K562 (cell line): ENCODE results near the gene RSRC1. TPM values are rescaled to one million over a fixed set of nuclear protein-coding genes. Genes with fewer than 3 reads are reported as not detected.

Source experiments
- ADNP ChIP-seq: fragments of 200-800 bp; sonication (Bioruptor generic); IDR thresholded peaks from 2 replicates; pipeline ENCODE4 v1.6.1; 2016; ENCODE audit warnings: missing genetic modification characterization, missing compliant biosample characterization
- CREB3 ChIP-seq: fragments of 450-650 bp; conservative IDR thresholded peaks from 2 replicates; pipeline ENCODE4 v1.6.1; 2016; ENCODE audit warnings: missing genetic modification characterization, low read depth, mild to moderate bottlenecking, missing compliant biosample characterization, moderate library complexity
- E2F8 ChIP-seq: fragments of 450-650 bp; IDR thresholded peaks from 2 replicates; pipeline ENCODE4 v1.7.1; 2018; ENCODE audit warnings: mild to moderate bottlenecking, low read depth; ENCODE audit not compliant: partially characterized antibody
- GTF2A2 ChIP-seq: IDR thresholded peaks from 2 replicates; pipeline ENCODE4 v1.6.1; 2016; ENCODE audit warnings: mild to moderate bottlenecking, missing genetic modification characterization, missing compliant biosample characterization
- HEY1 ChIP-seq: fragments of 250-450 bp; sonication (Bioruptor Pico); IDR thresholded peaks from 2 replicates; pipeline ENCODE4 v1.5.0; 2020; ENCODE audit warnings: mild to moderate bottlenecking, moderate library complexity, borderline replicate concordance
- PCBP2 ChIP-seq: fragments of 200-400 bp; formaldehyde crosslinking; IDR thresholded peaks from 2 replicates; pipeline ENCODE4 v1.6.1; 2018; ENCODE audit warnings: low read length, low read depth, mild to moderate bottlenecking, moderate library complexity; ENCODE audit not compliant: poor library complexity, severe bottlenecking
- REST ChIP-seq, 2 experiments: fragments of 450-650 bp; formaldehyde crosslinking in 1 of 2; IDR thresholded peaks; 2 replicates each; pipeline versions ENCODE4 v1.4.0 to v1.6.1; 2014 to 2020; ENCODE audit warnings: mild to moderate bottlenecking in 2 of 2, borderline replicate concordance in 1 of 2, low read depth in 1 of 2
- RFX1 ChIP-seq: fragments of 450-650 bp; IDR thresholded peaks from 2 replicates; pipeline ENCODE4 v1.6.1; 2016; ENCODE audit warnings: mild to moderate bottlenecking, moderate library complexity
- SAFB2 ChIP-seq: fragments of 200-400 bp; formaldehyde crosslinking; IDR thresholded peaks from 2 replicates; pipeline ENCODE4 v1.6.1; 2018; ENCODE audit warnings: borderline replicate concordance, low read length, low read depth, moderate library complexity; ENCODE audit not compliant: severe bottlenecking
- SIN3B ChIP-seq: fragments of 450-650 bp; IDR thresholded peaks from 2 replicates; pipeline ENCODE4 v1.6.1; 2017; ENCODE audit warnings: low read depth, mild to moderate bottlenecking, moderate library complexity
- SMARCA5 ChIP-seq: fragments of 450-650 bp; IDR thresholded peaks from 2 replicates; pipeline ENCODE4 v1.6.1; 2016
- TCF7 ChIP-seq: sonication (generic); IDR thresholded peaks from 2 replicates; pipeline ENCODE4 v1.6.1; 2016; ENCODE audit warnings: antibody characterized with exemption, borderline replicate concordance
- TGIF2 ChIP-seq: sonication (generic); formaldehyde crosslinking; IDR thresholded peaks from 2 replicates; pipeline ENCODE4 v1.8.1; 2022; ENCODE audit warnings: mild to moderate bottlenecking, missing genetic modification reagents, moderate library complexity
- TSC22D4 ChIP-seq: fragments of 450-650 bp; IDR thresholded peaks from 2 replicates; pipeline ENCODE4 v1.6.1; 2016; ENCODE audit warnings: missing genetic modification characterization, missing biosample characterization, control low read depth
- ZBTB1 ChIP-seq: sonication (generic); formaldehyde crosslinking; IDR thresholded peaks from 2 replicates; pipeline ENCODE4 v1.8.1; 2023; ENCODE audit warnings: missing genetic modification reagents, low read depth, mild to moderate bottlenecking, borderline replicate concordance
- ZNF124 ChIP-seq: sonication (generic); formaldehyde crosslinking; IDR thresholded peaks from 2 replicates; pipeline ENCODE4 v1.8.1; 2022; ENCODE audit warnings: missing genetic modification reagents
- ZNF239 ChIP-seq: fragments of 250-450 bp; sonication (Bioruptor Pico); IDR thresholded peaks from 2 replicates; pipeline ENCODE4 v1.4.0; 2020; ENCODE audit warnings: mild to moderate bottlenecking
- polyA plus RNA-seq, 8 experiments: library from polyadenylated mRNA; depleted of rRNA in 4 of 8; stranded (reverse) in 5 of 8; unstranded in 3 of 8; fragments of >200 nt; fragmentation: Nextera tagmentation in 2 of 8; fragmentation: Illumina TruSeq in 1 of 8; extraction: Ambion mirVana in 2 of 8; extraction: Trizol in 1 of 8; gene quantifications; 2 replicates each; pipeline versions ENCODE4 v1.2.1 to v1.2.3, GENCODE V29; 2011 to 2014; ENCODE audit warnings: inconsistent platforms in 1 of 8, missing spikeins in 1 of 8
- total RNA-seq, 7 experiments: library from RNA; depleted of rRNA in 6 of 7; stranded (reverse); fragments of >200 nt in 6 of 7; fragmentation: Illumina TruSeq in 2 of 7; extraction: Trizol in 2 of 7; gene quantifications; 2 replicates each; pipeline versions ENCODE4 v1.2.1 to v1.2.3, GENCODE V29; 2011 to 2021; ENCODE audit warnings: low replicate concordance in 1 of 7

RSRC1 gene
- total and polyA plus RNA-seq, 9 of the 15 experiments (the other 6 are each of a cell fraction or from before 2014, with no cell fraction given) = 19.3 to 128 (median 75.5) TPM

GRCh38 chr3:158434412-158435038 lies 324.6 kb downstream of the RSRC1 start (continued):
- TF ChIP-seq GTF2A2 (tag) = no peak
- no peak for TF ChIP-seq TSC22D4 (tag)
- no peak for TF ChIP-seq E2F8
- no peak for TF ChIP-seq ADNP (tag)
- no peak for TF ChIP-seq CREB3
- TF ChIP-seq ZNF124 = no peak
- no peak for TF ChIP-seq ZNF239 (CRISPR knock-in tag)
- TF ChIP-seq SIN3B = no peak
- TF ChIP-seq TGIF2 = no peak
- no peak for TF ChIP-seq SMARCA5
- TF ChIP-seq HEY1 (CRISPR knock-in tag) = no peak
- no peak for TF ChIP-seq ZBTB1 (CRISPR knock-in tag)
- no peak for TF ChIP-seq TCF7
- TF ChIP-seq PCBP2 = no peak
- no peak for TF ChIP-seq RFX1
- peak; percentile 76; the same call in 1 of the 2 replicates for TF ChIP-seq REST (IDR thresholded peaks at IDR 0.05; ENCODE audit: borderline replicate concordance)
- TF ChIP-seq REST (CRISPR knock-in tag; IDR thresholded peaks at IDR 0.05; ENCODE audit: low read depth) = no peak
- TF ChIP-seq SAFB2 = no peak
